IPS-20b (cell line): ENCODE measurements around the gene NFKB2.

Experiments
- H3K27ac ChIP-seq: one replicate; pipeline ENCODE4 v1.5.1; 2013; ENCODE audit warnings: low read length
- H3K27me3 ChIP-seq: 2 replicates; pipeline ENCODE4 v1.6.1; 2013; ENCODE audit warnings: mild to moderate bottlenecking, low read length, inconsistent platforms; ENCODE audit not compliant: insufficient read depth
- H3K36me3 ChIP-seq: 2 replicates; pipeline ENCODE4 v1.6.1; 2013; ENCODE audit warnings: low read depth, mild to moderate bottlenecking, inconsistent platforms, low read length, moderate library complexity; ENCODE audit not compliant: insufficient read depth
- H3K4me1 ChIP-seq: 2 replicates; pipeline ENCODE4 v1.6.1; 2013; ENCODE audit warnings: mild to moderate bottlenecking, control low read depth, inconsistent platforms, low read length, moderate library complexity; ENCODE audit not compliant: insufficient read depth
- H3K4me3 ChIP-seq: 2 replicates; pipeline ENCODE4 v1.5.1; 2013; ENCODE audit warnings: mild to moderate bottlenecking, low read length, inconsistent platforms
- H3K9ac ChIP-seq: 2 replicates; pipeline ENCODE4 v1.6.1; 2013; ENCODE audit warnings: low read depth, mild to moderate bottlenecking, inconsistent platforms, low read length, moderate library complexity
- H3K9me3 ChIP-seq: 2 replicates; pipeline ENCODE4 v1.6.1; 2013; ENCODE audit warnings: mild to moderate bottlenecking, low read depth, low read length, inconsistent platforms; ENCODE audit not compliant: insufficient read depth

NFKB2 gene

DNA sequence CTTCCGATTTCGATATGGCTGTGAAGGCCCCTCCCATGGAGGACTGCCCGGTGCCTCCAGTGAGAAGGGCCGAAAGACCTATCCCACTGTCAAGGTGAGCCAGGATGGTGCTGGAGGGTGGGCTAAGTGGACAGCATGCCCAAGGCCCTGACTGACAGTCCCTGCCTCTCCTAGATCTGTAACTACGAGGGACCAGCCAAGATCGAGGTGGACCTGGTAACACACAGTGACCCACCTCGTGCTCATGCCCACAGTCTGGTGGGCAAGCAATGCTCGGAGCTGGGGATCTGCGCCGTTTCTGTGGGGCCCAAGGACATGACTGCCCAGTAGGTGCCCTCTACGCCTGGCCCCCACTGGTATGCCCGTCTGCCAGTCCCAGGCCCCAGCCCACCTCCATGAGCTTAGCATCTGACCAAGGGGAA, 1.2 kb downstream of the NFKB2 start:
- H3K27ac ChIP-seq = no peak overlapping the region
- peak overlapping the region; percentile 81 for H3K4me3 ChIP-seq
- H3K9ac ChIP-seq = no peak overlapping the region; the same call in 1 of the 2 replicates

DNA sequence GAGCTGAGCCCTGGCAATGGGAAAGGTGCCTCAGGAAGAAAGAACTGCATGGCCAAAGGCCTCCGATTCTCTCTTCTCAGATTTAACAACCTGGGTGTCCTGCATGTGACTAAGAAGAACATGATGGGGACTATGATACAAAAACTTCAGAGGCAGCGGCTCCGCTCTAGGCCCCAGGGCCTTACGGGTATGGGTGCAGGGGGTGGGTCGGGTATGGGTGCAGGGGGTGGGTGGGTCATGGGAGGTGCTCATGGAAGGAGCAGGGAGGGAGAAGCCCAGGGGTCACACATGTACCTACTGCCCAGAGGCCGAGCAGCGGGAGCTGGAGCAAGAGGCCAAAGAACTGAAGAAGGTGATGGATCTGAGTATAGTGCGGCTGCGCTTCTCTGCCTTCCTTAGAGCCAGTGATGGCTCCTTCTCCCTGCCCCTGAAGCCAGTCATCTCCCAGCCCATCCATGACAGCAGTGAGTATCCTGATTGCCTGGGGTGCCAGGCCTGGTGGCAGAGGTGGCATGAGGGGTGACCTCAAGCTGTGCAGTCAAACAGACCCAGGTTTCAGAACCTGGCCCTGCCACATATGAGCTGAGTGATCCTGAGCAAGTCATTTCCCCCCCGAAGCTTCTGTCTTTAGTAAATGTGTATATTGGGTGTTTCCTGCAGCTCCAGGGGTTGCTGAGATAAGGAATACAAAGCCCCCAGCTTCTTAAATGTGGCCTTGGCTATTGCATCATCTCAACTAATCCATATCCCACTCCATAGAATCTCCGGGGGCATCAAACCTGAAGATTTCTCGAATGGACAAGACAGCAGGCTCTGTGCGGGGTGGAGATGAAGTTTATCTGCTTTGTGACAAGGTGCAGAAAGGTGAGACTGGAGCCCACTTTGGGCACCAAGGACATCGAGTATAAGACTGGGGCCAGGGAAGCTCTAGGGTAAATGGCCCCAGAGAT, 2.0 kb downstream of the NFKB2 start:
- no peak overlapping the region for H3K4me3 ChIP-seq
- H3K27ac ChIP-seq = no peak overlapping the region
- H3K27me3 ChIP-seq = peaks cover 35% of the 10 kb centered on the region
- H3K9me3 ChIP-seq = no peaks in the 10 kb centered on the region
- H3K4me1 ChIP-seq = peaks cover 10% of the 10 kb centered on the region
- H3K36me3 ChIP-seq = peaks cover 22% of the 10 kb centered on the region
- no peak overlapping the region for H3K9ac ChIP-seq

More for the DNA sequence above, 1.2 kb downstream of the NFKB2 start:
- Histone ChIP-seq H3K4me1 (peaks cover 10% of the 10 kb centered on the region), H3K9me3 (no peaks in the 10 kb centered on the region), H3K27me3 (peaks cover 41% of the 10 kb centered on the region), H3K36me3 (peaks cover 20% of the 10 kb centered on the region)

DNA sequence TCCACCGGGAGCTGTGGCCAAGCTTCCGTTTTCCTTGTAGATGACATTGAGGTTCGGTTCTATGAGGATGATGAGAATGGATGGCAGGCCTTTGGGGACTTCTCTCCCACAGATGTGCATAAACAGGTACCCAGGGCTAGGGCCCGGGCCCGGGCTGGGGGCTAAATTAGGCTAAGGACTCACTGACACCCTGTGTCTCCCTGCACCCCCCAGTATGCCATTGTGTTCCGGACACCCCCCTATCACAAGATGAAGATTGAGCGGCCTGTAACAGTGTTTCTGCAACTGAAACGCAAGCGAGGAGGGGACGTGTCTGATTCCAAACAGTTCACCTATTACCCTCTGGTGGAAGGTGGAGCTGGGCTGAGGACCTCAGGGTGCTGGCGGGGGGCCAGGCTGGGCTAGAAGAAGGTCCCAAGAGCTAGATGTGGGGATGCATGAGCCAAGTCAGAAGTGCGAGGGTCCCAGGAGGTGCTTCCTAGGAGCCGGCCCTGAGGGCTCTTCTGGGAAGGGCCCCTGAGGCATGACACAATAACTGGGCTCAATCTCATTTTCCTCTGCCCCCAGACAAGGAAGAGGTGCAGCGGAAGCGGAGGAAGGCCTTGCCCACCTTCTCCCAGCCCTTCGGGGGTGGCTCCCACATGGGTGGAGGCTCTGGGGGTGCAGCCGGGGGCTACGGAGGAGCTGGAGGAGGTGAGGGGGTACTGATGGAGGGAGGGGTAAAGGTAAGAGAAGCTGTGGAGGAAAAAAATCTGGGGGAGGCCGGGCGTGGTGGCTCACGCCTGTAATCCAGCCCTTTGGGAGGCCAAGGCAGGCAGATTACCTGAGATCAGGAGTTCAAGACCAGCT, 2.9 kb downstream of the NFKB2 start:
- H3K9ac ChIP-seq = no peak overlapping the region
- H3K9me3 ChIP-seq = no peaks in the 10 kb centered on the region
- peaks cover 26% of the 10 kb centered on the region for H3K27me3 ChIP-seq
- H3K4me3 ChIP-seq = no peak overlapping the region; the same call in 1 of the 2 replicates
- H3K36me3 ChIP-seq = peaks cover 22% of the 10 kb centered on the region
- peaks cover 10% of the 10 kb centered on the region for H3K4me1 ChIP-seq
- H3K27ac ChIP-seq = no peak overlapping the region

- Histone ChIP-seq H3K27me3 (peaks cover 18% of the 10 kb centered on the region), H3K36me3 (peaks cover 22% of the 10 kb centered on the region), H3K4me1 (peaks cover 10% of the 10 kb centered on the region), H3K9me3 (no peaks in the 10 kb centered on the region), H3K27ac (no peak overlapping the region), H3K4me3 (peak overlapping the region; percentile 68), H3K9ac (peak overlapping the region; percentile 36; the same call in 1 of the 2 replicates)
These were observed 3.9 kb downstream of the NFKB2 start for GRCh38 chr10:102399217-102400021.

DNA sequence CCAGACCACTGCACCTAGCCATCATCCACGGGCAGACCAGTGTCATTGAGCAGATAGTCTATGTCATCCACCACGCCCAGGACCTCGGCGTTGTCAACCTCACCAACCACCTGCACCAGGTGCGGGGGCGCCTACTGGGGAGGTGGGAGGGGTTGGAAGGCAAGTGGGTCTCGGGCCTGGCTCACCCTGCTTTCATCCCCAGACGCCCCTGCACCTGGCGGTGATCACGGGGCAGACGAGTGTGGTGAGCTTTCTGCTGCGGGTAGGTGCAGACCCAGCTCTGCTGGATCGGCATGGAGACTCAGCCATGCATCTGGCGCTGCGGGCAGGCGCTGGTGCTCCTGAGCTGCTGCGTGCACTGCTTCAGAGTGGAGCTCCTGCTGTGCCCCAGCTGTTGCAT, 4.6 kb downstream of the NFKB2 start:
- peaks cover 6% of the 10 kb centered on the region for H3K4me1 ChIP-seq
- peaks cover 11% of the 10 kb centered on the region for H3K27me3 ChIP-seq
- no peak overlapping the region for H3K27ac ChIP-seq
- H3K9me3 ChIP-seq = no peaks in the 10 kb centered on the region
- peaks cover 22% of the 10 kb centered on the region for H3K36me3 ChIP-seq
- H3K9ac ChIP-seq = no peak overlapping the region
- peak overlapping the region; percentile 68; the same call in 1 of the 2 replicates for H3K4me3 ChIP-seq

GRCh38 chr10:102400598-102401341, 5.3 kb downstream of the NFKB2 start:
- H3K27ac ChIP-seq = no peak overlapping the region
- H3K4me1 ChIP-seq = peaks cover 6% of the 10 kb centered on the region
- H3K36me3 ChIP-seq = peaks cover 22% of the 10 kb centered on the region
- no peak overlapping the region for H3K9ac ChIP-seq
- H3K27me3 ChIP-seq = peaks cover 9% of the 10 kb centered on the region
- no peaks in the 10 kb centered on the region for H3K9me3 ChIP-seq
- H3K4me3 ChIP-seq = no peak overlapping the region

DNA sequence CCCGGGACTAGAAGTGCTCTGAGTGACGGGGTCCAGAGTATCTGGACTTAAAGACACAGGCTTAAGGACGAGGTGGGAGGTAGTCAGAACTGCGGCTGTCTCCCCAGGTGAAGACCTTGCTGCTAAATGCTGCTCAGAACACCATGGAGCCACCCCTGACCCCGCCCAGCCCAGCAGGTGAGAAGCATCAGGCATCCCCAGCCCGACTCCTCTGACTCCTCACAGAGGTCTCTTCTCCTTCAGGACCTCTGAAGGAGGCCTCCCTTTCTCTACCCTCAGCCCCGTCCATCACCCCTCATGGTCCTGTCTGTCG, 5.8 kb downstream of the NFKB2 start:
- no peak overlapping the region for H3K4me3 ChIP-seq
- no peak overlapping the region for H3K27ac ChIP-seq
- no peak overlapping the region for H3K9ac ChIP-seq
- H3K9me3 ChIP-seq = no peaks in the 10 kb centered on the region
- H3K27me3 ChIP-seq = peaks cover 14% of the 10 kb centered on the region
- H3K4me1 ChIP-seq = peaks cover 2% of the 10 kb centered on the region
- peaks cover 22% of the 10 kb centered on the region for H3K36me3 ChIP-seq

DNA sequence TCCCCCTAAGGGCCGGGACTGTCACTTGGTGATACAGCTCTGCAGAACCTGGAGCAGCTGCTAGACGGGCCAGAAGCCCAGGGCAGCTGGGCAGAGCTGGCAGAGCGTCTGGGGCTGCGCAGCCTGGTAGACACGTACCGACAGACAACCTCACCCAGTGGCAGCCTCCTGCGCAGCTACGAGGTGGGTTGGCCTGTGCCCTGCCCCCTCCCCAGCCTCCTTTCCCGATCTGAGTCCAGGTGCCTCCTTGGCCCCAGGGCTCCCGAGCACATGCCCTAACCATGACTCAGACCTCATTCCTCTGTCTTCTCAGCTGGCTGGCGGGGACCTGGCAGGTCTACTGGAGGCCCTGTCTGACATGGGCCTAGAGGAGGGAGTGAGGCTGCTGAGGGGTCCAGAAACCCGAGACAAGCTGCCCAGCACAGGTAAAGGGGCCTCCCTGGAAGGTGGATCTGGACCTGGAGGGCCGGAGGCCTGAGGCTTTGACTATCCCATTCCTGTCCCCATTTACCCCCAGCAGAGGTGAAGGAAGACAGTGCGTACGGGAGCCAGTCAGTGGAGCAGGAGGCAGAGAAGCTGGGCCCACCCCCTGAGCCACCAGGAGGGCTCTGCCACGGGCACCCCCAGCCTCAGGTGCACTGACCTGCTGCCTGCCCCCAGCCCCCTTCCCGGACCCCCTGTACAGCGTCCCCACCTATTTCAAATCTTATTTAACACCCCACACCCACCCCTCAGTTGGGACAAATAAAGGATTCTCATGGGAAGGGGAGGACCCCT, 6.4 kb downstream of the NFKB2 start:
- no peak overlapping the region for H3K27ac ChIP-seq
- H3K27me3 ChIP-seq = peaks cover 18% of the 10 kb centered on the region
- H3K4me3 ChIP-seq = no peak overlapping the region
- no peak overlapping the region for H3K9ac ChIP-seq
- peaks cover 22% of the 10 kb centered on the region for H3K36me3 ChIP-seq
- no peaks in the 10 kb centered on the region for H3K4me1 ChIP-seq
- no peaks in the 10 kb centered on the region for H3K9me3 ChIP-seq

DNA sequence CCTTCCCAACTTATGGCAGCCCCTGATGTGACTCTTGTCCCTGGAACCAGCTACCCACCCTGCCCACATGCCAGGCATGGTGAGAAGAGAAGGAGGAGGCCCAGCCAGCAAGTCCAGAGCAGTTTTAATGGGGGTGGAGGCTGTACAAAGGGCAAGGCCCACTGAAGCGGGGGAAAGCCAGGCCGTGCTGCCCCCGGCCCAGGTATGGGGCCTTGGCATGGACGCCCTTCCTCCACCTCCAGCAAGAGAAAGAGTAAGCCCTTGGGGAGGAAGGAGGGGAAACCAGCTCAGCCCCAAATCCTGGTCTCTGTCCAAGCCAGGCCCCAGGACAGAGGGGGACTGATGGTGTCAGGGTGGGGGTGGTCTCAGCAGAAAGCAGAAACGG, 7.0 kb downstream of the NFKB2 start:
- H3K4me1 ChIP-seq = no peaks in the 10 kb centered on the region
- no peak overlapping the region for H3K9ac ChIP-seq
- H3K27me3 ChIP-seq = peaks cover 24% of the 10 kb centered on the region
- no peak overlapping the region for H3K27ac ChIP-seq
- no peaks in the 10 kb centered on the region for H3K9me3 ChIP-seq
- H3K36me3 ChIP-seq = peaks cover 20% of the 10 kb centered on the region
- H3K4me3 ChIP-seq = no peak overlapping the region

GRCh38 chr10:102403115-102403514, 7.6 kb downstream of the NFKB2 start:
- Histone ChIP-seq H3K27ac (no peak overlapping the region), H3K9me3 (no peaks in the 10 kb centered on the region), H3K4me1 (no peaks in the 10 kb centered on the region), H3K36me3 (peaks cover 14% of the 10 kb centered on the region), H3K4me3 (no peak overlapping the region), H3K27me3 (peaks cover 30% of the 10 kb centered on the region), H3K9ac (no peak overlapping the region)
